Progenitor cell of endocrine pancreas (in vitro differentiated cells): ENCODE results near the gene DNAJC1. TPM values are rescaled to one million over a fixed set of nuclear protein-coding genes. Genes with fewer than 3 reads are reported as not detected.

ENCODE experiments used
- DNase-seq: peaks from one replicate; pipeline ENCODE4 v3.0.0; 2021; ENCODE audit warnings: low spot score; ENCODE audit not compliant: unreplicated experiment
- H3K27ac Mint-ChIP-seq: 2 replicates; pipeline ENCODE4 v1.8.0; 2021; ENCODE audit warnings: mild to moderate bottlenecking, moderate library complexity, mixed read lengths
- H3K27me3 Mint-ChIP-seq: 2 replicates; pipeline ENCODE4 v1.8.0; 2021; ENCODE audit warnings: mixed read lengths
- H3K36me3 Mint-ChIP-seq: 2 replicates; pipeline ENCODE4 v1.8.0; 2022; ENCODE audit warnings: mixed read lengths; ENCODE audit not compliant: insufficient read depth
- H3K4me1 Mint-ChIP-seq: 2 replicates; pipeline ENCODE4 v1.8.0; 2021; ENCODE audit warnings: low read depth, mixed read lengths
- H3K4me3 Mint-ChIP-seq: 2 replicates; pipeline ENCODE4 v1.8.0; 2021; ENCODE audit warnings: low read depth, mild to moderate bottlenecking, moderate library complexity, mixed read lengths
- H3K9me3 Mint-ChIP-seq: 2 replicates; pipeline ENCODE4 v1.8.0; 2021; ENCODE audit warnings: low read depth, mixed read lengths
- CTCF ChIP-seq: fragments of 200-600 bp; sonication (generic); IDR thresholded peaks from one replicate; pipeline ENCODE4 v1.5.0; 2021; ENCODE audit warnings: antibody characterized with exemption, mild to moderate bottlenecking; ENCODE audit not compliant: unreplicated experiment
- total RNA-seq: library from RNA; stranded (reverse); gene quantifications from 2 replicates; pipeline ENCODE4 v1.2.1, GENCODE V29; 2021

The DNAJC1 gene
- total RNA-seq, 1 donor from 2014 or later: 28.5 TPM

DNA sequence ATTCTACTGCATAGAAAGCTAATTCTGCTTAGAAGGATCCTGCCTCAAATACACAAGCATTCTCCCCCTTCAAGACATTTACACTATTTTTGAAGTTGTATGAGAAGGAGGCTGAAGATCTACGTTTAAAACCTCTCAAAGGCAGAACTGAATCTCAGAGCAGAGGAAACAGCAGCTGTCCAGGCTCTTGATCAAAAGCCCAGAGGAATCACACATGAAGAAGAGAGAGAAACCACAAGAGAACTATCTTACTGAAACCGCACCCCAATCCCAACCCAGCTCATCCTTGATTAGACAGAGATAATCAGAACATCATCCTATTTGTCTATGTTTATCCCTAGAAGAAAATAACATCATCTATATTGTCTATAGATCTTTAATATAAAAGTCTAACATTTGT lies 2.2 kb upstream of the DNAJC1 start:
- Mint-ChIP-seq H3K9me3 (peaks cover 8% of the 10 kb centered on the region), H3K27me3 (no peaks in the 10 kb centered on the region), H3K27ac (no peak overlapping the region), H3K4me1 (peaks cover 21% of the 10 kb centered on the region), H3K4me3 (no peak overlapping the region), H3K36me3 (no peaks in the 10 kb centered on the region)
- DNase-seq: no peak
- no peak for TF ChIP-seq CTCF

DNA sequence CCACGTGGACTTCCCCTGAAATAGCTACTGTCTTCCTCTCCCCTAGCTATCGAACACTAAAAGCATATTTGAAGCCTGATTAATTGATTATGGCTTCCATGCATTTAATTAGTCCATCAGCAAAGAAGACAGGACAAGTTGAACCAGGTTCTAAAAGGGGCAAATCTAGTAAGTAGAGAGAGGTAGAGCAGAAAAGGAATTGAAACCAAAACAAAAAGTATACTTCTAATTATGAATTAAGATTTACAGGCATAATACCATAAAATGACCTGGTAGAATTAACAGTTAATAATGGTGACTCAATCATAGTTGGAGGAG lies 393 bp upstream of the DNAJC1 start:
- Mint-ChIP-seq H3K9me3 (peaks cover 8% of the 10 kb centered on the region), H3K4me3 (peak overlapping the region; percentile 83), H3K4me1 (peaks cover 23% of the 10 kb centered on the region), H3K36me3 (peaks cover 6% of the 10 kb centered on the region), H3K27me3 (no peaks in the 10 kb centered on the region), H3K27ac (peak overlapping the region; percentile 89)
- no peak for DNase-seq
- TF ChIP-seq CTCF: no peak

GRCh38 chr10:22002591-22003176 lies 846 bp downstream of the DNAJC1 start:
- Mint-ChIP-seq H3K9me3 (peaks cover 8% of the 10 kb centered on the region), H3K36me3 (peaks cover 6% of the 10 kb centered on the region), H3K27ac (peak overlapping the region; percentile 89), H3K27me3 (no peaks in the 10 kb centered on the region), H3K4me3 (peak overlapping the region; percentile 83), H3K4me1 (peaks cover 23% of the 10 kb centered on the region)
- TF ChIP-seq CTCF: no peak
- no peak for DNase-seq

DNA sequence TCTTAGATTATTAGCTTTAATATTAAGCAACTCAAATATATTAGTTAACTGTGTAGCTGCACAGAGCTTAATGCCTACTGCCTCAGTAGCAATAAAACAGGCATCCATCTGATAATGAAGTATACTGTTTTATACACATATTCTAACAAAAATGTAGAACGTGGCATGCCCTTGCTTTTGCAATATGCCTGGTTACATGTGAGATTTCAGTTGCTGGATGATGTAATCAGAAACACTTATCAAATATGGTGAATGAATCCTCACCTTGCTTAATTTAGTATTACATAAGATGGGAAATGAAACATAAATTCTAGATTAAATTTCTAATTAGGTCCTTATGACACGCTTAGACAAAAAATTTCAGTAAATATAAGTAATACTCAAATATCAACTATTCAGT lies 8.0 kb downstream of the DNAJC1 start:
- H3K36me3 Mint-ChIP-seq: peaks cover 6% of the 10 kb centered on the region
- H3K9me3 Mint-ChIP-seq: no peaks in the 10 kb centered on the region
- H3K4me1 Mint-ChIP-seq: peaks cover 2% of the 10 kb centered on the region
- no peak overlapping the region for H3K4me3 Mint-ChIP-seq
- H3K27me3 Mint-ChIP-seq: no peaks in the 10 kb centered on the region
- no peak for DNase-seq
- TF ChIP-seq CTCF: no peak
- H3K27ac Mint-ChIP-seq: no peak overlapping the region

DNA sequence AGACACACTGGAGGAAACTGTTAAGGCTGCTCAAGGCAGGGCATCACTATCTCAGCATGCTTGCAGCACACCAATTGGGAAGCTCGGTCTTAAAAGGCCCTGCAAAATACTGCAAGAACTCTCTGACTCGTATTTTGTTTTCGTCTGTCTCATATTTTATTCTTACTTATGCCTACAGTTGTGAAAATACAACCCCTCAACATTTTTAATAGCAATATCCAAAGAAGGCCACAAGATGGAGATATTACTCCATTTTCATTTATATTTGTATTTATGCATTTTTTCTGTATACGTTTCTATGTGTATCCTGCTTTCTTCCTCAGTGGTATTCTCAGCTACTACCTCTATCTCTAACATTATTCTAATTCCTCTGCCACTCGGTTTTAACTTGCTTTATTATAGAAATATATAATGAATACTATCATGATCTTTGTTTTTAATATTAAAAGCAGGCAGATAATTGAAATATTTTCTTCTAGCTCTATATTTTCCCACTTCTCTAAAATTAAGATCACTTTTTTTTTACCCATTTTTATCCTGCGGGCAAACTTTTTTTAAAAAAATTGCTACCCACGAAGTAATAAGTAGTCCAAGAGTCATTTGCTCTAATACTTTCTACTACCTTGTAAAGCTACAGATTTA lies 10.0 kb downstream of the DNAJC1 start:
- Mint-ChIP-seq H3K9me3 (no peaks in the 10 kb centered on the region), H3K4me3 (no peak overlapping the region), H3K4me1 (peaks cover 1% of the 10 kb centered on the region), H3K27ac (no peak overlapping the region), H3K27me3 (no peaks in the 10 kb centered on the region), H3K36me3 (no peaks in the 10 kb centered on the region)
- peak; percentile 65 for TF ChIP-seq CTCF
- no peak for DNase-seq
